WERI-Rb-1 (cell line): ENCODE data around the gene RETNLB.

ENCODE experiments used
- DNase-seq: peaks from one replicate; pipeline ENCODE4 v3.0.0-alpha.2; 2020
- H3K27ac ChIP-seq: fragments of 250-450 bp; sonication (Bioruptor Pico); 2 replicates; pipeline ENCODE4 v1.5.1; 2020; ENCODE audit warnings: mild to moderate bottlenecking, moderate library complexity
- H3K27me3 ChIP-seq: fragments of 250-450 bp; sonication (Bioruptor Pico); 2 replicates; pipeline ENCODE4 v1.5.1; 2021; ENCODE audit warnings: mild to moderate bottlenecking, low read depth, moderate library complexity; ENCODE audit not compliant: insufficient read depth, severe bottlenecking
- H3K36me3 ChIP-seq: fragments of 250-450 bp; sonication (Bioruptor Pico); 2 replicates; pipeline ENCODE4 v1.5.1; 2020; ENCODE audit warnings: mild to moderate bottlenecking, moderate library complexity
- H3K4me3 ChIP-seq: 2 replicates; pipeline ENCODE4 v1.5.1; 2011; ENCODE audit warnings: low read depth, mild to moderate bottlenecking, control low read depth, low read length
- H3K9me3 ChIP-seq: fragments of 250-450 bp; sonication (Bioruptor Pico); 2 replicates; pipeline ENCODE4 v1.5.1; 2021; ENCODE audit warnings: mild to moderate bottlenecking, moderate library complexity; ENCODE audit not compliant: severe bottlenecking
- TF ChIP-seq, protein P1 (sequence below): IDR thresholded peaks from 2 replicates; pipeline ENCODE4 v1.5.1; 2011; ENCODE audit warnings: low read depth, mild to moderate bottlenecking, control low read depth, inconsistent platforms, low read length

Gene RETNLB

DNA sequence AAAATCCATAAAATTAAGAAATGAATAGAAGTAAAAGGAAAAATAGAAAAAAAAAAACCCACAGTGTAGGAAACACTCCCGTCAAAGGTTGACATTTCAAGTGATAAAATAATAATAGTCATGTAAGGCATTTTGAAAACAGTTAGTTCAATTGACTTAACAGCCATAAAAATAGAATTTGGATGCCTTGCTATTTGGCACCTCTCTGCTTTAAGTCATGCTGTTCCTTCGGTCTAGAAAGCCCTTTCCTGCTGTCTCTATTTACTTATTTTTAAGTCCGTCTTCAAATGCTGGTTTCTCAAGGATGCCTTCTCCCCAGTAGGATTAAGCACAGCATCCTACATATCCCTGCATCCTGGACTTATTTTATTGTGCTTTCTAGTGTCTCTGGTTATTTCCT is 22.3 kb upstream of the RETNLB start:
- TF ChIP-seq, protein P1, sequence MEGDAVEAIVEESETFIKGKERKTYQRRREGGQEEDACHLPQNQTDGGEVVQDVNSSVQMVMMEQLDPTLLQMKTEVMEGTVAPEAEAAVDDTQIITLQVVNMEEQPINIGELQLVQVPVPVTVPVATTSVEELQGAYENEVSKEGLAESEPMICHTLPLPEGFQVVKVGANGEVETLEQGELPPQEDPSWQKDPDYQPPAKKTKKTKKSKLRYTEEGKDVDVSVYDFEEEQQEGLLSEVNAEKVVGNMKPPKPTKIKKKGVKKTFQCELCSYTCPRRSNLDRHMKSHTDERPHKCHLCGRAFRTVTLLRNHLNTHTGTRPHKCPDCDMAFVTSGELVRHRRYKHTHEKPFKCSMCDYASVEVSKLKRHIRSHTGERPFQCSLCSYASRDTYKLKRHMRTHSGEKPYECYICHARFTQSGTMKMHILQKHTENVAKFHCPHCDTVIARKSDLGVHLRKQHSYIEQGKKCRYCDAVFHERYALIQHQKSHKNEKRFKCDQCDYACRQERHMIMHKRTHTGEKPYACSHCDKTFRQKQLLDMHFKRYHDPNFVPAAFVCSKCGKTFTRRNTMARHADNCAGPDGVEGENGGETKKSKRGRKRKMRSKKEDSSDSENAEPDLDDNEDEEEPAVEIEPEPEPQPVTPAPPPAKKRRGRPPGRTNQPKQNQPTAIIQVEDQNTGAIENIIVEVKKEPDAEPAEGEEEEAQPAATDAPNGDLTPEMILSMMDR: no peak
- no peak overlapping the region for H3K27ac ChIP-seq
- H3K27me3 ChIP-seq: no peaks in the 10 kb centered on the region
- DNase-seq: no peak
- H3K36me3 ChIP-seq: no peaks in the 10 kb centered on the region
- H3K4me3 ChIP-seq: no peak overlapping the region
- H3K9me3 ChIP-seq: no peaks in the 10 kb centered on the region

DNA sequence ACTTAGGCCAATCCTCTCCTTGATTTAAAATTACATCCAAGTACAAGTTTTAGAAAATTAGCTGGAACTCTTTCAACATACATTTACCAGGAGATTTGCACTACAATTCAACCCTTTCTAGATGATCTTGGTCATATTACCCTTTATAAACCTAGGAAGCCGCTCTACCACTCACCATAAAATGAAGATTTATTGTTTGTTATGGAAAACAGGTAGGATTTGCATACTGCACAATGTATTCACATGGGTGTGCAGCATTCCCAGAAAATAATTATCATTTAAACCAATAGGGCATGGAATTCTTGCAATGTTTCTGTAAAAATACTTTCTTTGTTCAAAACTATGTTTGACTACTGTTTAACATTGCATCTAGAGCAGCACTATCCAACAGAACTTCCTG is 18.4 kb upstream of the RETNLB start:
- Histone ChIP-seq H3K4me3 (no peak overlapping the region), H3K27me3 (no peaks in the 10 kb centered on the region), H3K27ac (no peak overlapping the region), H3K9me3 (no peaks in the 10 kb centered on the region), H3K36me3 (no peaks in the 10 kb centered on the region)
- no peak for DNase-seq
- TF ChIP-seq, protein P1: no peak

DNA sequence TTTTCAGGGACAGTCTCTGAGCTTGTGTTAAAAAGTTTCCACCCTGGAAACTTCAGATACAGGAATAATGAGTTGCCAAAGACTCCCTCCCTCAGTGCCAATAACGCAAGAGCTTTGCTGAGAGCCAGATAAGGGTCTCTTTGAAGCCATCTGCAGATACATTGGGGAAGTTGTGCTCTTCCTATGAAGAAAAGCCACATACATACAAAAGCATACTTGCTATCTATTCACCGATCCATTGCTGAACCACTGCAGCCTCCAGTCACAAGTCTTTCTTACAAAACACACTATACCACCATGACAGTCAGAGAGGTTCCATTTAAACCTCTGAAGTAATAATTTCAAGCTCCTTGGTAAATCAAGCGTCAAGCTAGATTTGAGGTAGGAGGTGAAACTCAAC is 10.0 kb upstream of the RETNLB start:
- H3K36me3 ChIP-seq: no peaks in the 10 kb centered on the region
- TF ChIP-seq, protein P1: no peak
- no peak for DNase-seq
- H3K27me3 ChIP-seq: no peaks in the 10 kb centered on the region
- H3K4me3 ChIP-seq: no peak overlapping the region
- no peaks in the 10 kb centered on the region for H3K9me3 ChIP-seq
- no peak overlapping the region for H3K27ac ChIP-seq

DNA sequence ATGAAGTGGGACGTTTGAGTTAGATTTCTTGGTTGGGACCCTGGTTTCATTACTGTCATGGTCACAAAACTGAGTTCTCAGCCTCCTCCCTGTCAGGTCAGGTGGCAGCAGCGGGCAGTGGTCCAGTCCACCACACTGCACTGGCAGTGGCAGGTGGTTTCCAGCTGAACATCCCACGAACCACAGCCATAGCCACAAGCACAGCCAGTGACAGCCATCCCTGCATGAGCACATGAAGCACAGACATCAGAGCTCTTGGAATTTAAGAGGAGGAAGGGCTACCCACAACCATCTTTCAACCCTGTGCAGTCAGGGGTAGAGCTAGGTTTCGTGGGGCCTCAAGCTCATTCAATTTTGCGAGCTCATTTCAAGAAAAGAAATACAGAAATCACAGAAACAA is 1.5 kb downstream of the RETNLB start:
- no peak overlapping the region for H3K4me3 ChIP-seq
- no peak overlapping the region for H3K27ac ChIP-seq
- DNase-seq: no peak
- no peaks in the 10 kb centered on the region for H3K27me3 ChIP-seq
- no peaks in the 10 kb centered on the region for H3K9me3 ChIP-seq
- TF ChIP-seq, protein P1: no peak
- no peaks in the 10 kb centered on the region for H3K36me3 ChIP-seq

DNA sequence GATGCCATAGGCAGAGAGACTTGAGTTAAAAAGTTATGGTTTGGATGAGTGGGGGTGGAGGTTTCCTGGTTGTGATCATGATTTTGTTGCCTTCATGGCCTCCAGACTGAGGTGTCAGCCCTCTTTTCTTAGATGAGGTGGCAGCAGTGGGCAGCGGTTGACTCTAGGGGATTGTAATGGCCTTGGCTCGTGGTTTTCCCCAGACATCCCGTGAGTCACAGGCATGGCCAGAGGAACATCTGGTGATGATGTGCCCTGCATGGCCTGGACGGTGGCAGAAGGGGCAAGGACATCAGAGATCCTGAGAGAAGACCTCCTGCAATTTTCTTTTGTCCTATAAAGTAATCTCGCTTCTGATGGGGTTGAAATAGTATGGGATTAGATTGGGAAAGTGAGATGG is 12.4 kb downstream of the RETNLB start:
- Histone ChIP-seq H3K36me3 (no peaks in the 10 kb centered on the region), H3K9me3 (no peaks in the 10 kb centered on the region), H3K27me3 (no peaks in the 10 kb centered on the region), H3K27ac (no peak overlapping the region), H3K4me3 (no peak overlapping the region)
- no peak for DNase-seq
- TF ChIP-seq, protein P1: no peak

DNA sequence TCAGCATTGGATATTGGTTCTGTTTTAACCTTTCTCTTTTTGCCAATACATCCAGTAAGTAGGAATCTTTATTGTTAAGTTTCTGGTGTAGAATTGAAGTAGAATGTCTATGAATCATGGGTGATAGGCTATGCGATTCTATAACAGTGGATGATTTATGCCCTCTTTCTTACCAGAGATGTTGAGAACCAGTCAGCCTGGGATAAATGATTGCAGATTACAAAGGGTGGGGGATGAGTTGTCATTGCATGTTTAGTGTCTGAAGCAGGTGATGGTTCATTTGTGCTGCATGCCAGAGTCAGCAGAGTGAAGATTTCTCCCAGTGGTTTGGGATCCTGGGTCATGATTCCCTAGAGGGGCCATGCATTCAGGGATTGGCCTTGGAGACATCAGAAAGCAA is 14.3 kb downstream of the RETNLB start:
- DNase-seq: no peak
- Histone ChIP-seq H3K27me3 (no peaks in the 10 kb centered on the region), H3K36me3 (no peaks in the 10 kb centered on the region), H3K4me3 (no peak overlapping the region), H3K9me3 (no peaks in the 10 kb centered on the region), H3K27ac (no peak overlapping the region)
- TF ChIP-seq, protein P1: no peak
